CD1c-positive myeloid dendritic cell (primary cell): Measurements from ENCODE around the gene SRCIN1.
"Not testable (repeated sequence)": the region's sequence is repeated elsewhere in the genome, so short reads cannot be mapped to it uniquely, and the experiment has no call there.

Experiments
- DNase-seq: peaks from one replicate; pipeline ENCODE4 v3.0.0-alpha.2; 2016; ENCODE audit errors: extremely low spot score

SRCIN1 gene

GRCh38 chr17:38605841-38606645 lies at the start of gene SRCIN1:
TSS of gene SRCIN1 (minus strand) at chr17:38605952. CDS start at chr17:38605705, 247 bp downstream.
- peak; percentile 48 for DNase-seq

GRCh38 chr17:38654411-38655398 lies 49.0 kb upstream of the SRCIN1 start:
- DNase-seq, result no peak

GRCh38 chr17:38653679-38654078 lies 47.9 kb upstream of the SRCIN1 start:
- no peak for DNase-seq

GRCh38 chr17:38653230-38653629 lies 47.5 kb upstream of the SRCIN1 start:
- DNase-seq, result no peak

GRCh38 chr17:38650653-38651173 lies 45.0 kb upstream of the SRCIN1 start:
- DNase-seq, result not testable (repeated sequence)

- DNase-seq, result no peak
Measured at GRCh38 chr17:38637951-38638350, 32.2 kb upstream of the SRCIN1 start.

- no peak for DNase-seq
Measured at GRCh38 chr17:38636054-38636453, 30.3 kb upstream of the SRCIN1 start.

- no peak for DNase-seq
Measured at GRCh38 chr17:38632334-38632733, 26.6 kb upstream of the SRCIN1 start.

- DNase-seq, result no peak
Measured at GRCh38 chr17:38628441-38628840, 22.7 kb upstream of the SRCIN1 start.

GRCh38 chr17:38627957-38628356 lies 22.2 kb upstream of the SRCIN1 start:
- DNase-seq, result no peak

GRCh38 chr17:38626606-38627226 lies 21.0 kb upstream of the SRCIN1 start:
- not testable (repeated sequence) for DNase-seq

- no peak for DNase-seq
Measured at GRCh38 chr17:38625482-38625881, 19.7 kb upstream of the SRCIN1 start.

GRCh38 chr17:38624782-38625355 lies 19.1 kb upstream of the SRCIN1 start:
- peak; percentile 28 for DNase-seq

- DNase-seq, result no peak
Measured at GRCh38 chr17:38621538-38621937, 15.8 kb upstream of the SRCIN1 start.

- no peak for DNase-seq
Measured at GRCh38 chr17:38620551-38621277, 15.0 kb upstream of the SRCIN1 start.

- DNase-seq, result no peak
Measured at GRCh38 chr17:38619937-38620550, 14.3 kb upstream of the SRCIN1 start.

GRCh38 chr17:38619451-38619795 lies 13.7 kb upstream of the SRCIN1 start:
- no peak for DNase-seq

GRCh38 chr17:38617967-38618760 lies 12.4 kb upstream of the SRCIN1 start:
- no peak for DNase-seq

GRCh38 chr17:38617074-38617860 lies 11.5 kb upstream of the SRCIN1 start:
- DNase-seq, result no peak
